Liver (tissue), 3 donors: ENCODE results near the gene PWWP2B.

Source experiments
- EGR1 ChIP-seq, 2 donors: IDR thresholded peaks; 2 replicates each; pipeline ENCODE4 v1.6.1; 2016 to 2018; ENCODE audit warnings: antibody characterized with exemption in 2 of 2, low read depth in 2 of 2
- FOXA1 ChIP-seq: IDR thresholded peaks from 2 replicates; pipeline ENCODE4 v1.6.1; 2016; ENCODE audit warnings: antibody characterized with exemption
- JUND ChIP-seq, 2 donors: IDR thresholded peaks; 2 replicates each; pipeline ENCODE4 v1.6.1; 2016; ENCODE audit warnings: antibody characterized with exemption in 2 of 2
- NR2F2 ChIP-seq: IDR thresholded peaks from 2 replicates; pipeline ENCODE4 v1.6.1; 2016; ENCODE audit warnings: antibody characterized with exemption
- RAD21 ChIP-seq, 2 donors: IDR thresholded peaks; 2 replicates each; pipeline ENCODE4 v1.6.1; 2016; ENCODE audit warnings: antibody characterized with exemption in 2 of 2, mild to moderate bottlenecking in 2 of 2
- RXRA ChIP-seq, 2 donors: IDR thresholded peaks; 2 replicates each; pipeline ENCODE4 v1.6.1; 2017 to 2018; ENCODE audit warnings: antibody characterized with exemption in 2 of 2, mild to moderate bottlenecking in 1 of 2
- SP1 ChIP-seq: IDR thresholded peaks from 2 replicates; pipeline ENCODE4 v1.6.1; 2018; ENCODE audit warnings: antibody characterized with exemption, mild to moderate bottlenecking
- TAF1 ChIP-seq: conservative IDR thresholded peaks from 2 replicates; pipeline ENCODE4 v1.6.1; 2016; ENCODE audit warnings: antibody characterized with exemption, mild to moderate bottlenecking
- YY1 ChIP-seq: IDR thresholded peaks from 2 replicates; pipeline ENCODE4 v1.6.1; 2016; ENCODE audit warnings: antibody characterized with exemption, mild to moderate bottlenecking
- TF ChIP-seq, protein P1 (sequence below): fragments of 150-350 bp; IDR thresholded peaks from 2 replicates; pipeline ENCODE4 v1.5.1; 2017; ENCODE audit warnings: improper control_type of control experiment, low read depth, low read length; ENCODE audit not compliant: missing input control
- TF ChIP-seq, protein P2 (sequence below): IDR thresholded peaks from 2 replicates; pipeline ENCODE4 v1.6.1; 2016; ENCODE audit warnings: antibody characterized with exemption
- donor health status: healthy.
- donor health status: healthy.

DNA sequence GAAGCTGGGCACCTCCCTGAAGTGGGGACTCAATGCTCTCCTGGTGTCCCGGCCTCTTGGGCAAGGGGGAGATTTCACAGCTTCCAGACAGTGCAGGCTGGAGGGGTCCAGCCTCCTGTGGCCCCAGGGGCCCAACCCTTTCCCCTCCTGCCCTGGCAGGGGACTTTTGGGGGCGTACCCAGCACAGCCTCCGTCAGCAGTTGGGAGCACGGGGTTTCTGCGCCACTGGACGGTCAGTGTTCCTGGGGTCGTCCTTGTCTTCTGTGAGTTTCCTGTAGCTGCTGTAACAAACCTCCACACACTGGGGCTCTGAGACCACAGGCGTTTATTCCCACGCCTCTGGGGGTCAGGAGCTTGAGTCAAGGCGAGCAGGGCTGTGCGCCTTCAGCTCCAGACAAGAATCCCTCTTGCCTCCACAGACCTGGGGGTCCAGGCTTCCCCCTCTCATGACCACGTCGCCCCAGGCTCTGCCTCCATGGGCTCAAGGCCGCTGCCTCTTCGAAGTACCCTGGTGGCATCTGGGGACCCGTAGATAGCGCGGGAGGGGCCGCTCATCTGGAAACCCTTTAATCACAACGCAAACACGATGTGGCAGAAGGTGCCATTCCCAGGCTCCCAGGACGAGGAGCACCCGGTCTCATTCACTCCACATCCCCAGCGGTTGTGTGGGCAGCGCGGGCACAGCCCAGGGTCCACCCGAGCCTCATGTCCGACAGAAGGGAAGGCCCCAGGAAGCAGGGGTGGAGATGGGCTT, 14.0 kb downstream of the PWWP2B start:
- TF ChIP-seq, protein P1, sequence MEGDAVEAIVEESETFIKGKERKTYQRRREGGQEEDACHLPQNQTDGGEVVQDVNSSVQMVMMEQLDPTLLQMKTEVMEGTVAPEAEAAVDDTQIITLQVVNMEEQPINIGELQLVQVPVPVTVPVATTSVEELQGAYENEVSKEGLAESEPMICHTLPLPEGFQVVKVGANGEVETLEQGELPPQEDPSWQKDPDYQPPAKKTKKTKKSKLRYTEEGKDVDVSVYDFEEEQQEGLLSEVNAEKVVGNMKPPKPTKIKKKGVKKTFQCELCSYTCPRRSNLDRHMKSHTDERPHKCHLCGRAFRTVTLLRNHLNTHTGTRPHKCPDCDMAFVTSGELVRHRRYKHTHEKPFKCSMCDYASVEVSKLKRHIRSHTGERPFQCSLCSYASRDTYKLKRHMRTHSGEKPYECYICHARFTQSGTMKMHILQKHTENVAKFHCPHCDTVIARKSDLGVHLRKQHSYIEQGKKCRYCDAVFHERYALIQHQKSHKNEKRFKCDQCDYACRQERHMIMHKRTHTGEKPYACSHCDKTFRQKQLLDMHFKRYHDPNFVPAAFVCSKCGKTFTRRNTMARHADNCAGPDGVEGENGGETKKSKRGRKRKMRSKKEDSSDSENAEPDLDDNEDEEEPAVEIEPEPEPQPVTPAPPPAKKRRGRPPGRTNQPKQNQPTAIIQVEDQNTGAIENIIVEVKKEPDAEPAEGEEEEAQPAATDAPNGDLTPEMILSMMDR, result no peak
- TF ChIP-seq TAF1 (no peak), RXRA (IDR thresholded peaks at IDR 0.05) (no peak), YY1 (no peak), EGR1 (IDR thresholded peaks at IDR 0.05; ENCODE audit: low read depth in 2 of 2) (no peak), RAD21 (IDR thresholded peaks at IDR 0.05) (no peak), SP1 (no peak), JUND (IDR thresholded peaks at IDR 0.05) (no peak), FOXA1 (no peak), NR2F2 (no peak)
- TF ChIP-seq, protein P2, sequence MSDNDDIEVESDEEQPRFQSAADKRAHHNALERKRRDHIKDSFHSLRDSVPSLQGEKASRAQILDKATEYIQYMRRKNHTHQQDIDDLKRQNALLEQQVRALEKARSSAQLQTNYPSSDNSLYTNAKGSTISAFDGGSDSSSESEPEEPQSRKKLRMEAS, result no peak
